RPMI7951 (cell line): Measurements from ENCODE around the gene RHBDL1. TPM values are rescaled to one million over a fixed set of nuclear protein-coding genes. Genes with fewer than 3 reads are reported as not detected.

Experiments
- DNase-seq: peaks from one replicate; pipeline ENCODE4 v3.0.0-alpha.2; 2012; ENCODE audit warnings: low read depth
- total RNA-seq: library from RNA; depleted of rRNA; stranded (reverse); fragments of >200 nt; shearing (Covaris generic); gene quantifications from 2 replicates; pipeline ENCODE4 v1.2.3, GENCODE V29; 2014; rRNA removed

The RHBDL1 gene
- total RNA-seq, result 0.72 TPM in 1 of 2 replicates, not detected in the other

- DNase-seq, result peak; percentile 16
Measured at GRCh38 chr16:674968-675883, at the start of gene RHBDL1. Gene RHBDL1, plus strand, starts transcription at chr16:675671. Its CDS starts 120 bp downstream, at chr16:675791.

GRCh38 chr16:625977-626765 lies 49.3 kb upstream of the RHBDL1 start:
- no peak for DNase-seq

GRCh38 chr16:626787-627453 lies 48.6 kb upstream of the RHBDL1 start:
- peak; percentile 88 for DNase-seq

GRCh38 chr16:627454-628239 lies 47.8 kb upstream of the RHBDL1 start:
- DNase-seq, result no peak

- DNase-seq, result no peak
Measured at GRCh38 chr16:628321-629061, 47.0 kb upstream of the RHBDL1 start.

- DNase-seq, result no peak
Measured at GRCh38 chr16:629185-629832, 46.2 kb upstream of the RHBDL1 start.

GRCh38 chr16:629833-630248 lies 45.6 kb upstream of the RHBDL1 start:
- no peak for DNase-seq

GRCh38 chr16:630249-630814 lies 45.1 kb upstream of the RHBDL1 start:
- no peak for DNase-seq

- DNase-seq, result no peak
Measured at GRCh38 chr16:630815-631405, 44.6 kb upstream of the RHBDL1 start, which contains the start of gene WFIKKN1. Gene WFIKKN1, plus strand, starts transcription at chr16:630985. Its CDS starts 269 bp downstream, at chr16:631254.

- DNase-seq, result no peak
Measured at GRCh38 chr16:631808-632358, 43.6 kb upstream of the RHBDL1 start.

GRCh38 chr16:632486-633335 lies 42.8 kb upstream of the RHBDL1 start:
- DNase-seq, result no peak

GRCh38 chr16:633336-634050 lies 42.0 kb upstream of the RHBDL1 start:
- no peak for DNase-seq

GRCh38 chr16:634051-634670 lies 41.3 kb upstream of the RHBDL1 start:
- no peak for DNase-seq

- no peak for DNase-seq
Measured at GRCh38 chr16:634996-635395, 40.5 kb upstream of the RHBDL1 start.

- no peak for DNase-seq
Measured at GRCh38 chr16:635573-636205, 39.8 kb upstream of the RHBDL1 start.
